HT1080 (cell line): ENCODE results near the gene INPP5A. TPM values are rescaled to one million over a fixed set of nuclear protein-coding genes. Genes with fewer than 3 reads are reported as not detected.

ENCODE experiments used
- total RNA-seq: library from RNA; depleted of rRNA; stranded (reverse); fragments of >200 nt; shearing (Covaris generic); gene quantifications from 2 replicates; pipeline ENCODE4 v1.2.3, GENCODE V29; 2014; rRNA removed

The INPP5A gene
- total RNA-seq, 1 experiment from 2014 or later, result 34.4 TPM

Other genes with a start within 250 kb of the INPP5A start
- gene STK32C, start 229.8 kb upstream of the INPP5A start, total RNA-seq, result 11.5 and 14.4 TPM in 2 replicates
- gene LRRC27, start 205.6 kb upstream of the INPP5A start, total RNA-seq, result 2.4 and 5.2 TPM in 2 replicates
- gene PWWP2B, start 140.6 kb upstream of the INPP5A start, total RNA-seq, result 3.2 and 3.8 TPM in 2 replicates
- gene NKX6-2, start 248.4 kb downstream of the INPP5A start, total RNA-seq, result not detected in 2 replicates